GM23338 (cell line): Measurements from ENCODE around the gene TNFRSF8. TPM values are rescaled to one million over a fixed set of nuclear protein-coding genes. Genes with fewer than 3 reads are reported as not detected.

Experiments used
- ATAC-seq: fragments of 200-7000 bp; cut with Tn5 transposase; 3 replicates; pipeline ENCODE4 v1.9.1; 2020
- DNase-seq: peaks from one replicate; pipeline ENCODE4 v3.0.0-alpha.2; 2015; ENCODE audit warnings: low spot score
- H2AFZ ChIP-seq: fragments of 200-600 bp; sonication (generic); 2 replicates; pipeline ENCODE4 v1.8.0; 2016; ENCODE audit warnings: antibody characterized with exemption, mild to moderate bottlenecking, moderate library complexity
- H3F3A ChIP-seq: fragments of 200-600 bp; sonication (generic); replicated peaks from 2 replicates; pipeline ENCODE4 v1.8.0; 2017; ENCODE audit warnings: antibody characterized with exemption, mixed run types, low read depth
- H3K27ac ChIP-seq: fragments of 200-600 bp; sonication (generic); 2 replicates; pipeline ENCODE4 v1.6.1; 2016; ENCODE audit warnings: low read depth
- H3K27me3 ChIP-seq: fragments of 200-600 bp; sonication (generic); 2 replicates; pipeline ENCODE4 v1.8.0; 2016; ENCODE audit warnings: mild to moderate bottlenecking, mixed run types, moderate library complexity; ENCODE audit not compliant: insufficient read depth
- H3K36me3 ChIP-seq: fragments of 200-600 bp; sonication (generic); 2 replicates; pipeline ENCODE4 v1.8.0; 2016; ENCODE audit warnings: mild to moderate bottlenecking; ENCODE audit not compliant: insufficient read depth
- H3K4me1 ChIP-seq: fragments of 200-600 bp; sonication (generic); 2 replicates; pipeline ENCODE4 v1.8.0; 2016; ENCODE audit warnings: mild to moderate bottlenecking, moderate library complexity; ENCODE audit not compliant: insufficient read depth
- H3K4me2 ChIP-seq: fragments of 200-600 bp; sonication (generic); 2 replicates; pipeline ENCODE4 v1.7.1; 2017; ENCODE audit warnings: mixed run types
- H3K4me3 ChIP-seq: fragments of 200-600 bp; sonication (generic); 2 replicates; pipeline ENCODE4 v1.6.1; 2016; ENCODE audit warnings: mixed run types
- H3K79me2 ChIP-seq: fragments of 200-600 bp; sonication (generic); replicated peaks from 2 replicates; pipeline ENCODE4 v1.8.0; 2017; ENCODE audit warnings: mild to moderate bottlenecking; ENCODE audit not compliant: insufficient read depth
- H3K9me2 ChIP-seq: fragments of 200-600 bp; sonication (generic); 2 replicates; pipeline ENCODE4 v1.8.0; 2017; ENCODE audit not compliant: insufficient read depth
- H4K20me1 ChIP-seq: fragments of 200-600 bp; sonication (generic); replicated peaks from 2 replicates; pipeline ENCODE4 v1.8.0; 2017; ENCODE audit warnings: mild to moderate bottlenecking; ENCODE audit not compliant: insufficient read depth
- H3K27ac Mint-ChIP-seq: 2 replicates; pipeline ENCODE4 v1.8.0; 2020; ENCODE audit warnings: inconsistent platforms, mild to moderate bottlenecking, moderate library complexity, mixed read lengths
- H3K27me3 Mint-ChIP-seq: 3 replicates; pipeline ENCODE4 v1.8.0; 2022; ENCODE audit warnings: low read depth, mild to moderate bottlenecking, moderate library complexity, mixed read lengths, inconsistent platforms; ENCODE audit not compliant: insufficient read depth, poor library complexity
- H3K36me3 Mint-ChIP-seq: 3 replicates; pipeline ENCODE4 v1.8.0; 2021; ENCODE audit warnings: low read depth, mild to moderate bottlenecking, inconsistent platforms, moderate library complexity, mixed read lengths
- H3K4me1 Mint-ChIP-seq: 3 replicates; pipeline ENCODE4 v1.8.0; 2020; ENCODE audit warnings: mild to moderate bottlenecking, inconsistent platforms, mixed read lengths
- H3K4me3 Mint-ChIP-seq: 3 replicates; pipeline ENCODE4 v1.8.0; 2021; ENCODE audit warnings: moderate library complexity, mild to moderate bottlenecking, inconsistent platforms, mixed read lengths
- H3K9me3 Mint-ChIP-seq: 3 replicates; pipeline ENCODE4 v1.8.0; 2020; ENCODE audit warnings: moderate library complexity, mild to moderate bottlenecking, inconsistent platforms, mixed read lengths
- CTCF ChIP-seq, 2 experiments: fragments of 200-600 bp in 1 of 2; sonication (generic) in 1 of 2; conservative IDR thresholded peaks; 2 replicates each; pipeline versions ENCODE4 v1.5.1 to v1.6.1; 2016 to 2017; ENCODE audit warnings: antibody characterized with exemption in 2 of 2, low read depth in 2 of 2, mild to moderate bottlenecking in 2 of 2, moderate library complexity in 1 of 2
- ETS1 ChIP-seq: IDR thresholded peaks from 2 replicates; pipeline ENCODE4 v1.6.1; 2016; ENCODE audit warnings: antibody characterized with exemption
- EZH2 ChIP-seq: fragments of 200-600 bp; sonication (generic); IDR thresholded peaks from one replicate; pipeline ENCODE4 v1.8.0; 2017; ENCODE audit warnings: antibody characterized with exemption, mild to moderate bottlenecking, low read depth; ENCODE audit not compliant: unreplicated experiment
- EZH2phosphoT487 ChIP-seq: fragments of 200-600 bp; sonication (generic); IDR thresholded peaks from one replicate; pipeline ENCODE4 v1.8.1; 2018; ENCODE audit warnings: antibody characterized with exemption; ENCODE audit not compliant: unreplicated experiment
- JUNB ChIP-seq: IDR thresholded peaks from one replicate; pipeline ENCODE4 v1.6.1; 2016; ENCODE audit warnings: antibody characterized with exemption; ENCODE audit not compliant: unreplicated experiment
- NANOG ChIP-seq: IDR thresholded peaks from 2 replicates; pipeline ENCODE4 v1.6.1; 2016; ENCODE audit warnings: antibody characterized with exemption, borderline replicate concordance
- POLR2AphosphoS5 ChIP-seq: IDR thresholded peaks from 2 replicates; pipeline ENCODE4 v1.6.1; 2016; ENCODE audit warnings: antibody characterized with exemption, low read depth
- STAT1 ChIP-seq: IDR thresholded peaks from one replicate; pipeline ENCODE4 v1.6.1; 2016; ENCODE audit warnings: antibody characterized with exemption; ENCODE audit not compliant: unreplicated experiment
- ZNF331 ChIP-seq: fragments of 250-450 bp; sonication (Bioruptor Pico); IDR thresholded peaks from 2 replicates; pipeline ENCODE4 v1.5.0; 2020; ENCODE audit warnings: low read depth, mild to moderate bottlenecking, moderate library complexity
- ZNF462 ChIP-seq: fragments of 250-450 bp; sonication (Bioruptor Pico); IDR thresholded peaks from 2 replicates; pipeline ENCODE4 v1.5.0; 2020; ENCODE audit warnings: mild to moderate bottlenecking, moderate library complexity
- polyA plus RNA-seq: library from polyadenylated mRNA; unstranded; fragments of >200 nt; fragmentation: Nextera tagmentation; extraction: Ambion mirVana; gene quantifications from 2 replicates; pipeline ENCODE4 v1.2.1, GENCODE V29; 2016
- total RNA-seq: library from RNA; depleted of rRNA; stranded (reverse); fragments of >200 nt; shearing (Covaris generic); gene quantifications from 2 replicates; pipeline ENCODE4 v1.2.3, GENCODE V29; 2014

TNFRSF8 gene
- total and polyA plus RNA-seq, 2 experiments from 2014 or later, result 11.7 to 28.2 TPM

GRCh38 chr1:12109901-12110300 lies 46.8 kb downstream of the TNFRSF8 start:
- H3F3A ChIP-seq, result 0 out of 2 replicates have a peak, but pooled peaks cover 5% of the 10 kb centered on the region
- DNase-seq, result no peak
- no peak overlapping the region for H3K4me2 ChIP-seq
- H3K4me1 ChIP-seq, result no peaks in the 10 kb centered on the region
- TF ChIP-seq ZNF331 (CRISPR knock-in tag) (no peak), NANOG (no peak), STAT1 (no peak), EZH2phosphoT487 (no peak), JUNB (no peak), POLR2AphosphoS5 (no peak), CTCF (conservative IDR thresholded peaks at IDR 0.05; ENCODE audit: low read depth in 2 of 2) (no peak), ETS1 (no peak), ZNF462 (CRISPR knock-in tag) (no peak), EZH2 (no peak)
- ATAC-seq, result no peak
- no peak overlapping the region for H3K4me3 ChIP-seq
- peaks cover 5% of the 10 kb centered on the region for H4K20me1 ChIP-seq
- H3K36me3 ChIP-seq, result peaks cover 10% of the 10 kb centered on the region
- H3K9me3 Mint-ChIP-seq, result no peaks in the 10 kb centered on the region
- H3K27ac ChIP-seq, result no peak overlapping the region
- peaks cover 2% of the 10 kb centered on the region for H3K27me3 Mint-ChIP-seq
- no peaks in the 10 kb centered on the region for H3K9me2 ChIP-seq
- H3K4me3 Mint-ChIP-seq, result no peak overlapping the region
- no peaks in the 10 kb centered on the region for H3K27me3 ChIP-seq
- H3K27ac Mint-ChIP-seq, result no peak overlapping the region
- no peaks in the 10 kb centered on the region for H3K36me3 Mint-ChIP-seq
- H2AFZ ChIP-seq, result no peak overlapping the region
- no peaks in the 10 kb centered on the region for H3K79me2 ChIP-seq
- H3K4me1 Mint-ChIP-seq, result no peaks in the 10 kb centered on the region; the same call in 2 of the 3 replicates
